ENCODE data around the gene CHMP1A.

The CHMP1A gene

DNA sequence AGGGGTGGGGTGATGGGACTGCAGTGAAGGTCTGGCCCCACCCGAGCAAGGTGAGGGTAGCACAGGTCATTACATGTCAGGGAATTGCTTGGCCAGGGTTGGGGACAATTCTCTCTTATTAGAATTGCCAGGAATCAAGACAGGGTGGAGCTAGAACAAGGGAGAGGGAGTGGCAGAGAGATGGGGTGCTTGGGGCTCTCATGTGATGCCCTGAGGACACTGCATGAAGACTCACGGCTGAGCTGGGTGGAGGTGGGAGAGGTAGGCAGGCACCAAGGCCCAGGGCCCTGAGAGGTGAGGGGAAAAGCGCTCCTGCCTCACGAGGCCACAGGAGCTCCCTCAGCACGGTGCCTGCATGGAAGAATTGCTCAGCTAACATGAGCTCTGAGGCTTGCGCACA is 40.5 kb downstream of the CHMP1A start:
- Histone ChIP-seq H4K5ac (ENCODE audit: low read length) (no peak overlapping the region), H3K4me3 (ENCODE audit: low read length) (no peak overlapping the region), H3K18ac (ENCODE audit: low read length) (no peak overlapping the region), H3K23ac (ENCODE audit: low read length) (no peak overlapping the region), H2BK15ac (replicated peaks; ENCODE audit: low read depth) (no peak overlapping the region), H3K27me3 (ENCODE audit: insufficient read depth, low read length, poor library complexity) (no peaks in the 10 kb centered on the region), H2BK120ac (ENCODE audit: low read depth, low read length) (no peak overlapping the region), H4K8ac (ENCODE audit: low read depth, low read length) (no peak overlapping the region), H2BK5ac (ENCODE audit: low read length) (no peak overlapping the region), H3K4me2 (ENCODE audit: low read length) (no peak overlapping the region), H3K79me2 (ENCODE audit: control insufficient read depth, insufficient read depth, low read length) (no peaks in the 10 kb centered on the region), H3K36me3 (ENCODE audit: control insufficient read depth, insufficient read depth, low read length) (no peaks in the 10 kb centered on the region), H3K79me1 (ENCODE audit: low read length) (no peaks in the 10 kb centered on the region), H3K27ac (ENCODE audit: low read depth, low read length) (no peak overlapping the region), H3K9ac (ENCODE audit: low read length) (no peak overlapping the region), H2AK5ac (ENCODE audit: low read length) (no peak overlapping the region), H3K56ac (ENCODE audit: low read length) (no peak overlapping the region), H3K4me1 (ENCODE audit: control insufficient read depth, low read depth, low read length) (no peaks in the 10 kb centered on the region), H3K4ac (ENCODE audit: low read depth, low read length) (no peak overlapping the region)
- DNase-seq: no peak
- no CpG with 5 or more reads among the region's 6 CpGs for WGBS (ENCODE audit: extremely low coverage, insufficient coverage, low lambda C conversion rate)

DNA sequence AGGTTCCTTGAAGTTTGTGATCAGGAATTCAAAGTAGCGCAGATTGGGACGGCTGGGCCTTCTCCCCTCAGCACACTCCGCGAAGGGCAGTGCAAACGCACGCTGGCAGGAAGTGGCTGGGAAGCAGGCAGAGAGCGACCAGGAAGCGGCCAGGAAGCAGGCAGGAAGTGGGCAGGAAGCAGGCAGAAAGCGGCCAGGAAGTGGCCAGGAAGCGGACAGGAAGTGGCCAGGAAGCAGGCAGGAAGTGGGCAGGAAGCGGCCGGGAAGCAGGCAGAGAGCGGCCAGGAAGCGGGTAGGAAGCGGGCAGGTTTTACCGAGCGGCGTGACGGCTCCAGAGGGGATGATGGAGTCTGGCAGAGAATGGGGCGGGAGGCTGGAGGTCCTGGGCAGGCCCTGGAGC is 40.9 kb downstream of the CHMP1A start:
- Histone ChIP-seq H3K23ac (ENCODE audit: low read length) (no peak overlapping the region), H4K8ac (ENCODE audit: low read depth, low read length) (no peak overlapping the region), H4K5ac (ENCODE audit: low read length) (no peak overlapping the region), H2BK15ac (replicated peaks; ENCODE audit: low read depth) (no peak overlapping the region), H3K4me3 (ENCODE audit: low read length) (no peak overlapping the region), H3K79me1 (ENCODE audit: low read length) (no peaks in the 10 kb centered on the region), H2BK5ac (ENCODE audit: low read length) (no peak overlapping the region), H3K27ac (ENCODE audit: low read depth, low read length) (no peak overlapping the region), H3K4ac (ENCODE audit: low read depth, low read length) (no peak overlapping the region), H3K36me3 (ENCODE audit: control insufficient read depth, insufficient read depth, low read length) (no peaks in the 10 kb centered on the region), H2BK120ac (ENCODE audit: low read depth, low read length) (no peak overlapping the region), H3K9ac (ENCODE audit: low read length) (no peak overlapping the region), H3K56ac (ENCODE audit: low read length) (no peak overlapping the region), H3K4me1 (ENCODE audit: control insufficient read depth, low read depth, low read length) (no peaks in the 10 kb centered on the region), H3K18ac (ENCODE audit: low read length) (no peak overlapping the region), H3K79me2 (ENCODE audit: control insufficient read depth, insufficient read depth, low read length) (no peaks in the 10 kb centered on the region), H3K27me3 (ENCODE audit: insufficient read depth, low read length, poor library complexity) (no peaks in the 10 kb centered on the region), H3K4me2 (ENCODE audit: low read length) (no peak overlapping the region), H2AK5ac (ENCODE audit: low read length) (no peak overlapping the region)
- WGBS (ENCODE audit: extremely low coverage, insufficient coverage, low lambda C conversion rate): no CpG with 5 or more reads among the region's 20 CpGs
- no peak for DNase-seq

DNA sequence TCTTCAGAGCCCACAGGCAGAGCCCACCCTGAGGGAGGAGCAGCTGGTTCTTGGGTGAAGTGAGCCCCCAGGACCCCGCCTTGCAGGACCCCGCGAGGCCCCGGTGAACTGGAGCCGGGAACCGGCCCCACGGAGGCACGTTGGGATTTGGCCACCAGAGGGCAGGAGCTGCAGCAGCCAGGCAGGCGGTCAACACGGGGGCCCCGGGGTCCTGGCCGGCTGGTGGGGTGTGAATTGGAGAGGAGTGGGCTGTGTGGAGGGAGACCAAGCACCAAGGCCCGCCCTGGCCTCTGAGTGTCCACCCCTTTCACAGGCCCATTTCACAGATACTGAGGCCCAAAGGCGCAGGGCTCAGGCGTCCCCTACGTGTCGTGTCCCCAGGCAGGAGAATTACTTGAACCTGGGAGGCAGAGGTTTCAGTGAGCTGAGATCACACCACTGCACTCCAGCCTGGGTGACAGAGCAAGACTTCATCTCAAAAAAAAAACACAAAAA is 41.9 kb downstream of the CHMP1A start:
- Histone ChIP-seq H2BK120ac (ENCODE audit: low read depth, low read length) (no peak overlapping the region), H3K4me3 (ENCODE audit: low read length) (no peak overlapping the region), H4K8ac (ENCODE audit: low read depth, low read length) (no peak overlapping the region), H2BK15ac (replicated peaks; ENCODE audit: low read depth) (no peak overlapping the region), H3K9ac (ENCODE audit: low read length) (no peak overlapping the region), H2AK5ac (ENCODE audit: low read length) (no peak overlapping the region), H3K27ac (ENCODE audit: low read depth, low read length) (no peak overlapping the region), H3K56ac (ENCODE audit: low read length) (no peak overlapping the region), H4K5ac (ENCODE audit: low read length) (no peak overlapping the region), H3K36me3 (ENCODE audit: control insufficient read depth, insufficient read depth, low read length) (no peaks in the 10 kb centered on the region), H3K18ac (ENCODE audit: low read length) (no peak overlapping the region), H3K23ac (ENCODE audit: low read length) (no peak overlapping the region), H3K79me2 (ENCODE audit: control insufficient read depth, insufficient read depth, low read length) (no peaks in the 10 kb centered on the region), H3K4me1 (ENCODE audit: control insufficient read depth, low read depth, low read length) (no peaks in the 10 kb centered on the region), H3K79me1 (ENCODE audit: low read length) (no peaks in the 10 kb centered on the region), H3K4me2 (ENCODE audit: low read length) (no peak overlapping the region), H2BK5ac (ENCODE audit: low read length) (no peak overlapping the region), H3K4ac (ENCODE audit: low read depth, low read length) (no peak overlapping the region), H3K27me3 (ENCODE audit: insufficient read depth, low read length, poor library complexity) (no peaks in the 10 kb centered on the region)
- no CpG with 5 or more reads among the region's 17 CpGs for WGBS (ENCODE audit: extremely low coverage, insufficient coverage, low lambda C conversion rate)
- no peak for DNase-seq

DNA sequence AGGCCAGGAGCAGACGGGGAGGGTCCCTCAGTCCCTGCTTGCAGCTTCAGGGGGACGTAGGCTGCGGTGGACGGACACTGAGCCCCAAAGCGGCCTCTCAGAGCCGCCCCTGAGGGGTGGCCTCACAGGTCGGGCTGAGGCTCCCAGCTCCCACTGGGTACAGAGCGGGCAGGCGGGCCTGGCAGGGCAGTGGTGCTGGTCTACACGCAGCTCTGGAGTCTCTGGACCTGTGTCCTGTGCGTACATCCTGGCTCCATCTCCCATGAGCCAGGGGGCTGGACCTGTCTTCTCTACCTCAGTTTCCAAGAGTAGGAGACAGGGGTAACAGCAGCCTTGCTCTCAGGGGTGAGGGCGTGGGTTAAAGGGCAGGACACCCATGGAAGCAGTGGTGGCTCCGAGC is 42.3 kb downstream of the CHMP1A start:
- Histone ChIP-seq H4K5ac (ENCODE audit: low read length) (no peak overlapping the region), H3K4me2 (ENCODE audit: low read length) (no peak overlapping the region), H3K56ac (ENCODE audit: low read length) (no peak overlapping the region), H2BK120ac (ENCODE audit: low read depth, low read length) (no peak overlapping the region), H3K4ac (ENCODE audit: low read depth, low read length) (no peak overlapping the region), H3K4me1 (ENCODE audit: control insufficient read depth, low read depth, low read length) (no peaks in the 10 kb centered on the region), H3K36me3 (ENCODE audit: control insufficient read depth, insufficient read depth, low read length) (no peaks in the 10 kb centered on the region), H3K27me3 (ENCODE audit: insufficient read depth, low read length, poor library complexity) (no peaks in the 10 kb centered on the region), H3K4me3 (ENCODE audit: low read length) (no peak overlapping the region), H3K27ac (ENCODE audit: low read depth, low read length) (no peak overlapping the region), H3K79me2 (ENCODE audit: control insufficient read depth, insufficient read depth, low read length) (no peaks in the 10 kb centered on the region), H4K8ac (ENCODE audit: low read depth, low read length) (no peak overlapping the region), H3K23ac (ENCODE audit: low read length) (no peak overlapping the region), H2BK15ac (replicated peaks; ENCODE audit: low read depth) (no peak overlapping the region), H3K79me1 (ENCODE audit: low read length) (no peaks in the 10 kb centered on the region), H3K9ac (ENCODE audit: low read length) (no peak overlapping the region), H2AK5ac (ENCODE audit: low read length) (no peak overlapping the region), H3K18ac (ENCODE audit: low read length) (no peak overlapping the region), H2BK5ac (ENCODE audit: low read length) (no peak overlapping the region)
- DNase-seq: no peak
- no CpG with 5 or more reads among the region's 13 CpGs for WGBS (ENCODE audit: extremely low coverage, insufficient coverage, low lambda C conversion rate)

DNA sequence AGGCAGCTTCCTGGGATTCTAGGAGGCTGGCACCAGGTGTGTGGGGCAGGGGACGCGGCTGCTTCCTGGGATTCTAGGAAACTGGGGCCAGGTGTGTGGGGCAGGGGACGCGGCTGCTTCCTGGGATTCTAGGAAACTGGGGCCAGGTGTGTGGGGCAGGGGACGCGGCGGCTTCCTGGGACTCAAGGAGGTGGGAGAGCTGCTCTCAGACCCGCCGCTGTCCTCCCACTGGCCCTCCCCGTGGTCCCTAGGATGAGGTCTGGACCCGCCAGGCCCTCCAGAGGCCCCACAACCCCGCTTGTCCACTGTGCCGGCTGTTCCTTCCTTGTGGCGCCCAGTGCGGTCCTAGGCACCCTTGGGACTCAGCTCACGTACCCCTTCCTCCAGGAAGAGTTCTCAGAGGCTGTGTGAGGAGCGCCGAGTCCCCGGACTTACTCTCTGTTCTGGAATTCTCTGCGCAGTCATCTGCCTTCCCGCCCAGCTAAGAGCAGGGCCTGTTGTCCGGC is 43.5 kb downstream of the CHMP1A start:
- Histone ChIP-seq H3K4me3 (ENCODE audit: low read length) (no peak overlapping the region), H3K27ac (ENCODE audit: low read depth, low read length) (no peak overlapping the region), H3K9ac (ENCODE audit: low read length) (no peak overlapping the region), H3K36me3 (ENCODE audit: control insufficient read depth, insufficient read depth, low read length) (no peaks in the 10 kb centered on the region), H3K4ac (ENCODE audit: low read depth, low read length) (no peak overlapping the region), H2BK15ac (replicated peaks; ENCODE audit: low read depth) (no peak overlapping the region), H2AK5ac (ENCODE audit: low read length) (no peak overlapping the region), H2BK5ac (ENCODE audit: low read length) (no peak overlapping the region), H3K4me2 (ENCODE audit: low read length) (no peak overlapping the region), H3K4me1 (ENCODE audit: control insufficient read depth, low read depth, low read length) (no peaks in the 10 kb centered on the region), H4K8ac (ENCODE audit: low read depth, low read length) (no peak overlapping the region), H3K79me1 (ENCODE audit: low read length) (no peaks in the 10 kb centered on the region), H3K27me3 (ENCODE audit: insufficient read depth, low read length, poor library complexity) (no peaks in the 10 kb centered on the region), H3K18ac (ENCODE audit: low read length) (no peak overlapping the region), H3K56ac (ENCODE audit: low read length) (no peak overlapping the region), H2BK120ac (ENCODE audit: low read depth, low read length) (no peak overlapping the region), H4K5ac (ENCODE audit: low read length) (no peak overlapping the region), H3K79me2 (ENCODE audit: control insufficient read depth, insufficient read depth, low read length) (no peaks in the 10 kb centered on the region), H3K23ac (ENCODE audit: low read length) (no peak overlapping the region)
- no peak for DNase-seq
- WGBS (ENCODE audit: extremely low coverage, insufficient coverage, low lambda C conversion rate): no CpG with 5 or more reads among the region's 22 CpGs

DNA sequence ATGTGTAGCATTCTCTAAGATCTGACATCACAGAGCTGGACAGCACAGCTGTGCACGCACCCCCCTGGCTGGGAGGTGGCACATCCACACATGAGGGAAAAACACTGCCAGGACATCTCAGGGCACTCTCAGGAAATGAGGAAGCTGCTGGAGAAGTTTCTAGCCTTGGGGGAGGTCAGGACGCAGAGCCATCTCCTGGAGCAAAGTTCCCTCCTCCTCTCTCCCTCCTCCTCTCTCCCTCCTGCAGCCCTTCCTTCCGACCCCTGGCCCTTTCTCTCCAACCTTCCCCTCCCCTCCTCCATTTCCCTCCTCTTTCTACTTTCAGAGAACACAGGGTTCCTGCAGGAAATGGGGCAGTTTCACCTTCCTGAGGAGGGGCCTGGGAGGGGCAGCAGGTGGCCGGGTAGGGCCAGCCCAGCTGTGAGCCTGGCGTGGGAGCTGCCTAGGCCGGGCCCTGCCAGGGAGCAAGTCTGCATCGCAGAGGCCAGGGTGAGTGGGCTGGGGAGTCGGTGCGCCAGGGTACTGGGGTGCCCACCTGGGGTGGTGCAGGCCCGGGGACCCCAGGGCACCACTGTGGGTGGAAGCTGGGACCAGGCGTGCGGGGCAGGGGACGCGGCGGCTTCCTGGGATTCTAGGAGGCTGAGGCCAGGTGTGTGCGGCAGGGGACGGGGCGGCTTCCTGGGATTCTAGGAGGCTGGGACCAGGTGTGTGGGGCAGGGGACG is 44.1 kb downstream of the CHMP1A start, which contains the start of gene DPEP1:
Gene DPEP1, plus strand, starts transcription at position 412 of the 723 bp plus-strand sequence. CDS start 16,769 bp downstream, outside the sequence.
- Histone ChIP-seq H4K8ac (ENCODE audit: low read depth, low read length) (no peak within 1 kb of the TSS), H4K5ac (ENCODE audit: low read length) (no peak within 1 kb of the TSS), H3K4me2 (ENCODE audit: low read length) (no peak within 1 kb of the TSS), H3K9ac (ENCODE audit: low read length) (no peak within 1 kb of the TSS), H3K27ac (ENCODE audit: low read depth, low read length) (no peak within 1 kb of the TSS), H3K4ac (ENCODE audit: low read depth, low read length) (no peak within 1 kb of the TSS), H3K18ac (ENCODE audit: low read length) (no peak within 1 kb of the TSS), H3K79me2 (ENCODE audit: control insufficient read depth, insufficient read depth, low read length) (no peaks in the 10 kb centered on the region), H2AK5ac (ENCODE audit: low read length) (no peak within 1 kb of the TSS), H2BK5ac (ENCODE audit: low read length) (no peak within 1 kb of the TSS), H3K4me1 (ENCODE audit: control insufficient read depth, low read depth, low read length) (no peaks in the 10 kb centered on the region), H3K56ac (ENCODE audit: low read length) (no peak within 1 kb of the TSS), H3K23ac (ENCODE audit: low read length) (no peak within 1 kb of the TSS), H2BK120ac (ENCODE audit: low read depth, low read length) (no peak within 1 kb of the TSS), H3K27me3 (ENCODE audit: insufficient read depth, low read length, poor library complexity) (no peaks in the 10 kb centered on the region), H3K4me3 (ENCODE audit: low read length) (no peak within 1 kb of the TSS), H3K36me3 (ENCODE audit: control insufficient read depth, insufficient read depth, low read length) (no peaks in the 10 kb centered on the region), H2BK15ac (replicated peaks; ENCODE audit: low read depth) (no peak within 1 kb of the TSS), H3K79me1 (ENCODE audit: low read length) (no peaks in the 10 kb centered on the region)
- no CpG with 5 or more reads among the region's 19 CpGs for WGBS (ENCODE audit: extremely low coverage, insufficient coverage, low lambda C conversion rate)
- DNase-seq: no peak

All from mesendoderm (in vitro differentiated cells).